H1 (cell line): ENCODE measurements around the gene WSCD2. TPM values are rescaled to one million over a fixed set of nuclear protein-coding genes. Genes with fewer than 3 reads are reported as not detected.

Source experiments
- CTCF ChIA-PET: fragments of 300-600 bp; sonication (Branson Sonifier 250); formaldehyde crosslinking; loops from one replicate; lab custom pipeline; 2021; ENCODE audit not compliant: partially characterized antibody; lab: Charles Lee
- POLR2A ChIA-PET: fragments of 300-600 bp; sonication (Branson Sonifier 250); formaldehyde crosslinking; loops from one replicate; lab custom pipeline; 2021; ENCODE audit warnings: inconsistent platforms; ENCODE audit not compliant: partially characterized antibody; lab: Charles Lee
- DNase-seq, 2 experiments: peaks; one replicate each; pipeline versions ENCODE4 v3.0.0 to v3.0.0-alpha.2; 2010 to 2022; ENCODE audit warnings: low spot score in 2 of 2, low read depth in 1 of 2, mixed read lengths in 1 of 2
- FAIRE-seq: peaks from 2 replicates; lab custom pipeline; 2011; peaks lifted over from hg19 to GRCh38; lab: Jason Lieb, UNC
- H2AFZ ChIP-seq: 2 replicates; pipeline ENCODE4 v1.8.1; 2012; ENCODE audit warnings: low read length, inconsistent platforms
- H2AK5ac ChIP-seq: 2 replicates; pipeline ENCODE4 v1.6.1; 2013; ENCODE audit warnings: low read depth, low read length
- H2BK120ac ChIP-seq: replicated peaks from 2 replicates; pipeline ENCODE3; 2013; ENCODE audit warnings: low read depth, low read length, inconsistent platforms
- H2BK12ac ChIP-seq: 2 replicates; pipeline ENCODE4 v1.6.1; 2013; ENCODE audit warnings: low read depth, low read length
- H2BK15ac ChIP-seq: 2 replicates; pipeline ENCODE4 v1.6.1; 2013; ENCODE audit warnings: low read length
- H2BK20ac ChIP-seq: 2 replicates; pipeline ENCODE4 v1.6.1; 2013; ENCODE audit warnings: low read length
- H2BK5ac ChIP-seq: 2 replicates; pipeline ENCODE4 v1.6.1; 2013; ENCODE audit warnings: low read depth, low read length
- H3K14ac ChIP-seq: 2 replicates; pipeline ENCODE4 v1.6.1; 2013; ENCODE audit warnings: inconsistent platforms; ENCODE audit not compliant: insufficient read length
- H3K18ac ChIP-seq: 2 replicates; pipeline ENCODE4 v1.6.1; 2013; ENCODE audit warnings: low read length; ENCODE audit errors: extremely low read depth
- H3K23ac ChIP-seq: 2 replicates; pipeline ENCODE4 v1.6.1; 2013; ENCODE audit warnings: inconsistent platforms; ENCODE audit not compliant: insufficient read length
- H3K23me2 ChIP-seq: 2 replicates; pipeline ENCODE4 v1.6.1; 2013; ENCODE audit warnings: low read depth, low read length
- H3K27ac ChIP-seq: 2 replicates; pipeline ENCODE4 v1.6.1; 2011; ENCODE audit warnings: low read depth, low read length, inconsistent platforms
- H3K27me3 ChIP-seq, 4 experiments: replicated peaks in 1 of 4; 1 replicate in 1 of 4; 2 replicates in 3 of 4; pipeline versions ENCODE4 v1.6.1 to v1.8.1; 2011 to 2013; ENCODE audit warnings: low read length in 3 of 4, mild to moderate bottlenecking in 3 of 4, inconsistent platforms in 2 of 4, mixed read lengths in 2 of 4, moderate library complexity in 1 of 4; ENCODE audit not compliant: control insufficient read depth in 3 of 4, insufficient read depth in 3 of 4; ENCODE audit errors: extremely low read depth in 1 of 4
- H3K36me3 ChIP-seq, 4 experiments: 2 replicates each; pipeline versions ENCODE4 v1.6.1 to v1.8.1; 2011 to 2013; ENCODE audit warnings: mild to moderate bottlenecking in 4 of 4, low read length in 3 of 4, moderate library complexity in 2 of 4, control low read depth in 1 of 4, inconsistent platforms in 1 of 4; ENCODE audit not compliant: insufficient read depth in 4 of 4, control insufficient read depth in 2 of 4
- H3K4ac ChIP-seq: replicated peaks from 2 replicates; pipeline ENCODE3; 2013; ENCODE audit warnings: low read length, low read depth, mixed read lengths, inconsistent platforms; ENCODE audit not compliant: insufficient read length
- H3K4me1 ChIP-seq, 4 experiments: replicated peaks in 1 of 4; 1 replicate in 1 of 4; 2 replicates in 3 of 4; pipeline versions ENCODE4 v1.6.1 to v1.8.1; 2011 to 2013; ENCODE audit warnings: low read length in 3 of 4, inconsistent platforms in 2 of 4, mixed read lengths in 1 of 4; ENCODE audit not compliant: insufficient read depth in 4 of 4, control insufficient read depth in 3 of 4
- H3K4me2 ChIP-seq, 2 experiments: 2 replicates each; pipeline versions ENCODE4 v1.6.1 to v1.8.1; 2011 to 2013; ENCODE audit warnings: low read depth in 2 of 2, low read length in 2 of 2, control low read depth in 1 of 2, inconsistent platforms in 1 of 2, mild to moderate bottlenecking in 1 of 2; ENCODE audit not compliant: insufficient read depth in 1 of 2
- H3K4me3 ChIP-seq, 4 experiments: fragments of 200-600, 300-600 bp in 1 of 4; sonication (generic), shearing (Covaris generic), sonication (Bioruptor Twin) in 1 of 4; 2 replicates each; pipeline versions ENCODE4 v1.5.1 to v1.8.1; 2011 to 2016; ENCODE audit warnings: low read length in 4 of 4, low read depth in 3 of 4, control low read depth in 2 of 4, inconsistent platforms in 2 of 4, mild to moderate bottlenecking in 2 of 4, mixed read lengths in 1 of 4, moderate library complexity in 1 of 4; ENCODE audit not compliant: insufficient read depth in 2 of 4; ENCODE audit errors: extremely low read depth in 1 of 4
- H3K56ac ChIP-seq: replicated peaks from 2 replicates; pipeline ENCODE3; 2013; ENCODE audit warnings: low read depth, mild to moderate bottlenecking, mixed read lengths, low read length, inconsistent platforms; ENCODE audit not compliant: insufficient read length
- H3K79me1 ChIP-seq: 2 replicates; pipeline ENCODE4 v1.6.1; 2013; ENCODE audit warnings: low read depth, low read length, control low read depth
- H3K79me2 ChIP-seq, 2 experiments: 2 replicates each; pipeline versions ENCODE4 v1.6.1 to v1.8.1; 2012 to 2013; ENCODE audit warnings: low read length in 2 of 2, mild to moderate bottlenecking in 2 of 2, inconsistent platforms in 1 of 2; ENCODE audit not compliant: insufficient read depth in 2 of 2, control insufficient read depth in 1 of 2
- H3K9ac ChIP-seq, 4 experiments: replicated peaks in 1 of 4; 1 replicate in 1 of 4; 2 replicates in 3 of 4; pipeline versions ENCODE4 v1.6.1 to v1.8.1; 2011 to 2013; ENCODE audit warnings: low read depth in 3 of 4, low read length in 3 of 4, control low read depth in 2 of 4, mild to moderate bottlenecking in 2 of 4, moderate library complexity in 2 of 4, inconsistent platforms in 1 of 4; ENCODE audit errors: extremely low read depth in 1 of 4
- H3K9me3 ChIP-seq, 2 experiments: 2 replicates each; pipeline versions ENCODE4 v1.6.1 to v1.8.1; 2012 to 2013; ENCODE audit warnings: mild to moderate bottlenecking in 2 of 2, moderate library complexity in 2 of 2, control low read depth in 1 of 2, inconsistent platforms in 1 of 2, low read depth in 1 of 2, low read length in 1 of 2, mixed read lengths in 1 of 2; ENCODE audit not compliant: insufficient read depth in 2 of 2
- H4K20me1 ChIP-seq, 2 experiments: replicated peaks in 1 of 2; 2 replicates each; pipeline versions ENCODE3 to v1.8.1; 2011 to 2013; ENCODE audit warnings: inconsistent platforms in 2 of 2, low read length in 2 of 2, mild to moderate bottlenecking in 1 of 2; ENCODE audit not compliant: insufficient read depth in 2 of 2, control insufficient read depth in 1 of 2
- H4K5ac ChIP-seq: 2 replicates; pipeline ENCODE4 v1.6.1; 2013; ENCODE audit warnings: low read length, low read depth, mixed read lengths, inconsistent platforms; ENCODE audit not compliant: insufficient read length
- H4K8ac ChIP-seq: 2 replicates; pipeline ENCODE4 v1.8.0; 2013; ENCODE audit warnings: mild to moderate bottlenecking, moderate library complexity, low read length, inconsistent platforms; ENCODE audit not compliant: insufficient read depth; ENCODE audit errors: extremely low read depth
- H4K91ac ChIP-seq: replicated peaks from 2 replicates; pipeline ENCODE3; 2013; ENCODE audit warnings: low read length, mixed read lengths, inconsistent platforms; ENCODE audit not compliant: insufficient read length
- ATF2 ChIP-seq: IDR thresholded peaks from 2 replicates; pipeline ENCODE4 v1.6.1; 2012; ENCODE audit warnings: low read length, inconsistent platforms
- CBX5 ChIP-seq: fragments of 300-800, 300-1000 bp; sonication (generic); IDR thresholded peaks from 2 replicates; pipeline ENCODE4 v1.7.1; 2016; ENCODE audit warnings: antibody characterized with exemption, low read length, low read depth
- CREB1 ChIP-seq: IDR thresholded peaks from 2 replicates; pipeline ENCODE4 v1.6.1; 2012; ENCODE audit warnings: inconsistent platforms
- JUND ChIP-seq: IDR thresholded peaks from 2 replicates; pipeline ENCODE4 v1.6.1; 2011; ENCODE audit warnings: mild to moderate bottlenecking, improper control_type of control experiment, low read length
- MAFK ChIP-seq: IDR thresholded peaks from 2 replicates; pipeline ENCODE4 v1.6.1; 2012; ENCODE audit warnings: low read depth, mild to moderate bottlenecking, improper control_type of control experiment, low read length
- SIRT6 ChIP-seq: IDR thresholded peaks from one replicate; pipeline ENCODE4 v1.7.1; 2012; ENCODE audit warnings: low read length, inconsistent platforms
- SP2 ChIP-seq: IDR thresholded peaks from 2 replicates; pipeline ENCODE4 v1.6.1; 2012; ENCODE audit warnings: mild to moderate bottlenecking, low read length, inconsistent platforms
- SUZ12 ChIP-seq: fragments of 200-600 bp; sonication (generic); IDR thresholded peaks from 2 replicates; pipeline ENCODE4 v1.6.1; 2012; ENCODE audit warnings: mild to moderate bottlenecking, inconsistent platforms, low read length, moderate library complexity, mixed read lengths
- TBP ChIP-seq: IDR thresholded peaks from 2 replicates; pipeline ENCODE4 v1.6.1; 2011; ENCODE audit warnings: low read depth, low read length, improper control_type of control experiment
- WGBS, 2 experiments: shearing (Covaris generic) in 1 of 2; methylation state at CpG; one replicate each; pipeline versions ENCODE4 v1.1.6 to v1.1.7; 2013 to 2015; ENCODE audit warnings: low lambda C conversion rate in 2 of 2, mixed read lengths in 2 of 2, inconsistent platforms in 1 of 2, low coverage in 1 of 2, missing lambda C conversion rate in 1 of 2; ENCODE audit not compliant: insufficient replicate concordance in 2 of 2, insufficient coverage in 1 of 2, insufficient read length in 1 of 2; ENCODE audit errors: extremely low coverage in 1 of 2, missing lambda C conversion rate in 1 of 2; 5-methylcytosine and 5-hydroxymethylcytosine counted together
- polyA plus RNA-seq, 7 experiments: library from polyadenylated mRNA; depleted of rRNA in 3 of 7; stranded (reverse) in 5 of 7; unstranded in 2 of 7; fragments of >200 nt in 5 of 7; fragments of 200-250 nt in 2 of 7; gene quantifications; 1 replicate in 5 of 7; 2 replicates in 1 of 7; 4 replicates in 1 of 7; pipeline versions ENCODE4 v1.2.1 to v1.2.3, GENCODE V29; 2011 to 2013; ENCODE audit warnings: missing spikeins in 2 of 7, mixed read lengths in 2 of 7
- total RNA-seq: library from RNA; stranded (reverse); fragmentation: NEBNext Ultra II Directional; extraction: Animal tissue kit (Norgen Biotek cat#: 25700); gene quantifications from 2 replicates; pipeline ENCODE4 v1.2.1, GENCODE V29; 2021

Gene WSCD2
- total and polyA plus RNA-seq, 2 of the 8 experiments (the other 6 are each of a cell fraction or from before 2014, with no cell fraction given) = 1.3 to 2.2 TPM

GRCh38 chr12:108282160-108282559, 153.1 kb downstream of the WSCD2 start:
- Histone ChIP-seq H3K9ac (no peak overlapping the region), H4K8ac (no peak overlapping the region), H4K91ac (no peak overlapping the region), H3K23ac (no peak overlapping the region), H3K4me3 (no peak overlapping the region), H3K14ac (no peak overlapping the region), H2BK12ac (peak overlapping the region; percentile 4; the same call in 1 of the 2 replicates), H3K79me2 (no peaks in the 10 kb centered on the region), H2AFZ (no peak overlapping the region), H3K4ac (no peak overlapping the region), H3K36me3 (no peaks in the 10 kb centered on the region), H2BK15ac (no peak overlapping the region), H3K79me1 (no peaks in the 10 kb centered on the region), H3K9me3 (no peaks in the 10 kb centered on the region), H3K4me1 (peaks cover 6 to 15% (median 9%) of the 10 kb centered on the region in 4 experiments), H3K18ac (no peak overlapping the region), H2AK5ac (no peak overlapping the region), H3K27ac (no peak overlapping the region), H2BK120ac (no peak overlapping the region), H2BK20ac (peak overlapping the region; percentile 88; the same call in 1 of the 2 replicates), H3K56ac (no peak overlapping the region), H3K23me2 (peaks cover 2% of the 10 kb centered on the region; the same call in 1 of the 2 replicates), H3K4me2 (no peak overlapping the region), H4K5ac (no peak overlapping the region), H2BK5ac (no peak overlapping the region), H4K20me1 (no peaks in the 10 kb centered on the region), H3K27me3 (no peaks in the 10 kb centered on the region)
- ChIA-PET POLR2A (no interaction called here), CTCF (interaction anchor here (0.7 to 1.5 kb wide), 3 partner anchors 15 to 215 kb away, joined by 3 to 4 read pairs (median 3); no protein-coding TSS in a partner anchor)
- TF ChIP-seq SUZ12 (no peak), CREB1 (no peak), SP2 (no peak), CBX5 (no peak), MAFK (peak; percentile 86), TBP (no peak), ATF2 (no peak), SIRT6 (no peak), JUND (no peak)
- FAIRE-seq (no peak), DNase-seq (peak in 1 of 2 experiments; percentile 31)
- WGBS, 2 experiments = 83% methylated on average over 2 of the region's 2 CpGs; no CpG with 5 or more reads in 1 of the 2 experiments
